Fibroblast of mammary gland (primary cell): ENCODE measurements around the gene MRPL16.

ENCODE experiments used
- DNase-seq: peaks from one replicate; pipeline ENCODE4 v3.0.0-alpha.2; 2010; ENCODE audit warnings: low read depth
- H3K4me3 ChIP-seq: 2 replicates; pipeline ENCODE4 v1.5.1; 2011; ENCODE audit warnings: low read depth, mild to moderate bottlenecking, low read length, moderate library complexity; ENCODE audit not compliant: control insufficient read depth
- CTCF ChIP-seq: conservative IDR thresholded peaks from 2 replicates; pipeline ENCODE4 v1.5.1; 2011; ENCODE audit warnings: low read depth, low read length, inconsistent platforms; ENCODE audit not compliant: control insufficient read depth, insufficient read depth

The MRPL16 gene

GRCh38 chr11:59847626-59848025 is 37.0 kb upstream of the MRPL16 start:
- no peak for DNase-seq
- no peak overlapping the region for H3K4me3 ChIP-seq
- TF ChIP-seq CTCF: no peak

DNA sequence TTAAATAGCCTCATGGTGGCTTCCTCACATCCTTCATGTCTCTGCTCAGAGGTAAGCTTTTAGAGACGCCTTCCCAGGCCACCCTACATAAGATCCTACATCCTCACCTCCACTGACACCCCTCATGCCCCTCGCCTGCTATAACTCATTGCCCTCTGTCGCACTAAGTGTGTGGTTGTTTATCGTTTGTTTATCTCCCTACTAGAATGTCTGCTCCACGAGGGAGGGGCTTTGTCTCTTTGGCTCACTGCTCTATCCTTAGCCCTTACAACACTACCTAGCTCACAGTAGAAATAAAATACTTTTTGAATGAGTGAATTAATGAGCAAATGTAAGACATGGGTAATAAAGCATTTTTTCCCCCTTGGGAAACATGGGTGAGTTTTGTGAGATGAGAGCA is 36.0 kb upstream of the MRPL16 start:
- no peak for DNase-seq
- H3K4me3 ChIP-seq: no peak overlapping the region

DNA sequence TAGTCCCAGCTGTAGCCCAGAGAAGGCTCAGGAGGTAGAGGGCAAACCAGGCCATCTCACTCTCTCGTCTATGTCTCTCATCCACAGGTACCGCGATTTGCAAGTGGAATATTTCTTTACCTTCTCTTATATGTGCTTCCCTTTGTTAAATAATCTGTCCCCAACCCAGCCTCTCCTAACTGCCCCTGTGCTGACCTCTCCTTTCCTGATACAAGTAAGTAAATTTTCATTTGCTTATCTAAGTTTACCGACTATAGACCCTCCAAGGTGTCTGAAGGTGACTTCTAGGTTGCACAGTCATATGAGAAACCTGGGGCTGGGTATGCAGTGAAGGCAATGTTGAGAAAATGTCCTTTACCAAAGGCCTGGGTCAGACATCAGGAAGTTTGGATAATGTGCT is 34.8 kb upstream of the MRPL16 start, which contains the start of gene CBLIF:
Gene CBLIF (minus strand): TSS at position 101 of the 400 bp plus-strand sequence. CDS start 46 bp downstream, at position 55.
- DNase-seq: no peak
- TF ChIP-seq CTCF: no peak
- H3K4me3 ChIP-seq: no peak within 1 kb of the TSS

More for the DNA sequence above, 36.0 kb upstream of the MRPL16 start:
- no peak for TF ChIP-seq CTCF

DNA sequence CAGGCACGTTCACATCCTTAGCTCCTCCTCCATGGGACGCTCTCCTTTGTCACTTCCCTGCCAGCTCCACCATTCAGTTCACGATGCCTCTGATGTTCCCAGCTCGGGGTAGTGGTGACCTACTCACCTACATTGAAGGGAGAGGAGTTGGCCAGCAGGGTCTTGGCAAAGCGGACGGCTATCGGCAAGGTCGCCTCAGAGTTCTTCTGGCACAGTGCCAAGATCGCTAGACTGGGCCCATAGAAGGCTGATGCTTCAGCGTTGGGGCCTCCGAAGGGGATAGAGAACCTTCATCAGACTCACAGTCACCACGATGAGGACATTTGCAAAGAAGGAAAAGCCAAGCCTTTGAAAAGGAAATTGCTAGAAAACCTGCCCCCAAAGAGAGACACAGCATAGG is 31.7 kb upstream of the MRPL16 start:
- DNase-seq: no peak
- no peak overlapping the region for H3K4me3 ChIP-seq
- TF ChIP-seq CTCF: no peak

DNA sequence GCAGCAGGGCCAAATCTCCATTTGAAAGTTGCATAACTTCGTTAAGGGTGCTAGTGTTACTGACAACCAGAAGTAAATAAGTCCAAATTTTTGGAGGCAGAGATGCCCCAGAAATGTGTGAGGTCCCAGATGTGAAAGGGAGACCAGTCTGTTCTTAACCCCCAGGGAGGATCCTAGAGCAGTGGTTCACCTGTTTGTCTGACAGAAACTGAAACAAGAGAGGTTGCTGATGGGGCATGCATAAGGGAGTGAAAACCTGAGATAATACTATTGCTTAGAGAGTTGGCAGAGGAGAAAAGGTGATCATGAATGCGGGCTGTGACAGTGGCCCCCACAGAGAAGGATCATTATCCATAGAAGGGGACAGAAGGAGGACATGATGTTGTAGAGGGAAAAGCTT is 30.9 kb upstream of the MRPL16 start:
- TF ChIP-seq CTCF: no peak
- no peak for DNase-seq
- no peak overlapping the region for H3K4me3 ChIP-seq

- no peak for TF ChIP-seq CTCF
- no peak overlapping the region for H3K4me3 ChIP-seq
- DNase-seq: no peak
Measured at GRCh38 chr11:59839615-59840014, 29.0 kb upstream of the MRPL16 start.

- no peak for TF ChIP-seq CTCF
- H3K4me3 ChIP-seq: no peak overlapping the region
- no peak for DNase-seq
Measured at GRCh38 chr11:59833602-59834001, 23.0 kb upstream of the MRPL16 start.
